GM18870 (cell line): ENCODE measurements around the gene ADCY2.

Experiments used
- ATAC-seq: cut with Tn5 transposase; IDR thresholded peaks from one replicate; pipeline ENCODE4 v1.9.1; 2021; ENCODE audit warnings: moderate library complexity; ENCODE audit not compliant: unreplicated experiment

ADCY2 gene

DNA sequence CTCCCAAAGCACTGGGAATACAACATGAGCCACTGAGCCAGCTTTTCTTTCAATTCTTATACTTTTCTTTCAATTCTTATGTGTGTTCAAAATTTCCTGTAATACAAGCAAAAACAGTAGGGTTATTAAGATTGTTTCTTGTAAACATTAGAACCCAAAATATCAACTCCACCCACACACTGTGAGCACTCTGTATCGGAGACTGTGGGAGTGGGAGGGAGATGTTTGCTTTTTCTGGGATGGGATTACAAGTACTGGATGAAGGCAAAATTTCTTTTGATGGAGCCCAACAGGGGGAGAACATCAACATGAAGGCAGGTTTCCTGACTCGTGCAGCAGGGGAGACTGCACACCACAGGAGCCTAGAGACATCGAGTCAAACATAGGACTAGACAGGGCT, 459.7 kb downstream of the ADCY2 start:
- ATAC-seq: no peak

DNA sequence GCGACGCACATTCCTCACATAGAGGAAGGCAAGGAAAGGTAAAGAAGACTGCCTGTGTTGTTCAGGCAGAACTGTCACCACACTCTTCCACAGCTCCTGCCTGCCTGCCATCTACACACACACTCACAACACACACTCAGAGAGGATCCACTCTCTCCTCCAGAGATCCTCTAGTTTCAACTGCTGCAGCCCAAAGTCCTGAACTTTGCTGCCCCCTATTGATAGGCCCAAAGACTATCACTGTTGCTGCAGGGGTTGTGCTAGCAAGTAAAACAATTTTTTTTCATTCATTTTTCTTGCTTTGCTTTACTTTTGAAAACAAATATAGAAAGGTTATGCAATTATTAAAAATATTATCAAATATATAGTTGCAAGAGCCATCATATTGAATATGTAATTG, 460.9 kb downstream of the ADCY2 start:
- ATAC-seq: no peak

DNA sequence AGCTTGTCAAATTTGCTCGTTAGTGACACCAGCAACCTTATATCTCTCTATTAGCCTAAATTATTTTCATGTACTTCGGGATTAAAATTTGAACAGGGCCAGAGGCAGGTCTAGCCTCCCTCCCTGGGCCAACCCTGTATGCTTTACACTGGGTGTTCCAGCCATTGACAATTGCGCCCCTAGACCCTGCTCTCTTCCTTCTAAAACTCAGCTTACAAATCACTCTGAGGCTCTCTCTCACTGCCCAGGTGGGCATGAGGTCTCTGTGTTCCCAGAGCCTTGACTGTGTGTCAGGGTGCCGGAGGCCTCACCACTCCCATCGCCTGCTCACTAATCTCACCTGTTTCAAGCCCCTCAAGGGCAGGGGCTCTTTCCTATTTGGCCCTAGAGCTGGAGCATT, 461.4 kb downstream of the ADCY2 start:
- no peak for ATAC-seq

DNA sequence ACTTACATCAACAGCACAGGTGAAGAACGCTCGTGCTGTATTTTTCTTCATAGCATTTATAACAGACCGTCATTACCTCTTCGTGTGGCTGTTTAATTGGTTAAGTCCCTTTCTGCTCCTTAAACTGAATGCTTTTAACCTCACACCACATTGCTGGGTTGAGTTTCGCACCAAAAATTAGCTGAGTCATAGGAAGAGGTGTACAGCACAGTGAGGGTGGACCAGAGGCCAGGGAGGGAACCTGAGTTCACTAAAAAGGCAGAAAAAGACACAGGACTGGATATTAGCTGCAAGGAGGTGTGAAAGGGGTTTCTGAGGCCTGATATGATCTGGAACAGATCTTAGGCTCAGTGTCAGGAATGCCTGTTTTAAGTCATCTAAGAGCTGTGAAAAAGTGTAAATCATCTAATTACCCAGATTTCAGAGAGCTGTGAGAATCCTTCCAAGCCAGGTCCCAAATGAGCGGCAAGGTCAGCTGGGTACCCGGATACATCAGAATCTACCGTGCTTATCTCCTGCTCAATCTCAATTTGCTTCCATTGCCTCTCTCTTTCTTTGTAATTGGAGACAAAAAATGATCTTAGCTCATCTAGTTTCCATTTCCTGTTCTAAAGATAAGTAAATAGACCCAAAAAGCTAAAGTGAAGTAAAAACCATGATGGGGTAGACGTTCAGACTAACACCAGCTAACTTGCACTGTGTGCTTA, 462.1 kb downstream of the ADCY2 start:
- no peak for ATAC-seq

DNA sequence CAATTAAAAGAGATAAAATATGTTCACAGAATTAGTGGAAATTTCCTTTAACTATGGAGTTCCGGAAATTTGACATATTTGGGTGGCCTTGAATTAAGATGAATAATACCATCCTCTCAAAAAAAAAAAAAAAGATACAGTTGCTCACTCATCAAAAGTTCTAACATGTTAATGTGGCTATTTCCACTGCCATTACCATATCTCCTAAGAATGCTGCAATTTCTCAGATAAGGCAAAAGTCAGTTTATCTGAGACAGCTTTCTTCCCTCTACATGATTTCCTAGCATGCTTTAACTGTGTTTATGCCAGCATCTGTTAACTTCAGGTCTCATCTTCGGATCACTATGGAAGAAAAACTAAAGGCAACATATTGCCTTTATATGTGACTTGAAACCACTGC, 470.3 kb downstream of the ADCY2 start:
- no peak for ATAC-seq

DNA sequence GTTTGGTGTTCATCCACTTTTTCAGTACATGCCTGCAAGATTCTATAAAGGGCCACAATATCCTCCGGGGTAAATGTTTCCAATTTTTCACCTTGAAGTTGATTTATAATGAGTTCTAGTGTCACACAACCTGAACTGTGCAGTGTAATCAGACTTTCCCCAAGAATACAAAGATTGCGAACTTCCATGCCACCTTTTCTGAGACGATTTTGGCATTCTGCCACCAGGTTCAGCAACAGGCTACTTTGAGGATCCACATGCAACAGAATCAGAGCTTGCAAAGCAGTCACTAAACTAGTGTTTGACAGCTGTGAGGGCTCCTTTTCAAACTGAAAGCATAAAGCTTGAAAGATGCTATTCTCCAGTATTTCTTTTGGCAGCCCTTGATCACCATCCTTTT, 471.3 kb downstream of the ADCY2 start:
- no peak for ATAC-seq

DNA sequence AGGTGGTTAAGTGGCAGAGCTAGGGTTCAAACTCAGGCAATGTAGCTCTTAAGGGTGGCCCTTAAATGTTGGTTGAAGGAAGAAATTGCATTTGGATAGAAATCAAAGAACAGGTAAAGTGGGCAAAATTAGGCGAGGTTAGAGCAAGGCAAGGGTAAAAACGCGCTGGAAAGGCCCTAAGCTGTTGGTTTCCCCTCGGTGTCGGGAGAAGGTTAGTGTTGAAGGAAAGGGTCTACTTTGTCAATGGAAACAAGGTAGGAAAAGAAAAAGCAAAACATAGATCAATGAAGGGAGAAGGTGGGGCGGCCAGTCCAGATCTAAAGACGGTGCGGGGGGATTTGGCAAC, 472.5 kb downstream of the ADCY2 start:
- ATAC-seq: no peak

DNA sequence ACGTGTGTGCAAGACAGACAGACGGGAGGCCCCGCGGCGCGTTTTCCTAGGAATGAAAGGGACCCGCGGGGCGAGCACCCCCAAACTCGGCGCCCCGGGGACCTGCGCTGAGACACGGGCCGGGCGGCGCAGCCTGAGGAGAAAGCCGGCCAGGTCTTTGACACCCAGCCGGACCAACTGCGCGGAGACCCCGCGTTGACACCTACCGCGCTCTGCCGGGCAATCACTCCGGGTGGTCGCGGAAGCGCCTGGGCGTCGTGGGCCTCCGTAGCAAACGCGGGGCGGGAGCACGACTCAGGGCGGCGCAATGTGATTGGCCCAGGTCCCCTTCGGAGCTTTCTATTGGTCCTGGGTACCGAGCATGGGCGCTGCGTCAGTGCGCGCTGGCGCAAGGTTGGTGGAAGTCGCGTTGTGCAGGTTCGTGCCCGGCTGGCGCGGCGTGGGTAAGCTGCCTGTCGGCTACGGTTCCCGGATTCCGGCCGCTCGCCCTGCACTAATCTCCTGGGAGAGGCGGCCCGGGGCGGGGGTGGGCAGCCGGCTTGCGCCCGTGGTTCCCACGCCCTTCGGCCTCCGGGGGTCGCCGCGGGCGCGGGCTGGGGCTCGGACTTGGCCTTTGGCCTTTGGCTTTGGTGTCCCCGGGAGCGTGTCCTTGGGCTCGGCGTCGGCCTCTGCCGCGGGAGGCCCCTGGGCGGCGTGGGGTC, 473.0 kb downstream of the ADCY2 start, which contains the start of the genes FASTKD3 and MTRR:
Gene FASTKD3, minus strand, starts transcription at position 259 of the 701 bp plus-strand sequence. CDS start 948 bp downstream, outside the sequence.
Gene MTRR, plus strand, starts transcription at position 376 of the 701 bp plus-strand sequence. CDS start 1,647 bp downstream, outside the sequence.
- ATAC-seq: peak; percentile 94

DNA sequence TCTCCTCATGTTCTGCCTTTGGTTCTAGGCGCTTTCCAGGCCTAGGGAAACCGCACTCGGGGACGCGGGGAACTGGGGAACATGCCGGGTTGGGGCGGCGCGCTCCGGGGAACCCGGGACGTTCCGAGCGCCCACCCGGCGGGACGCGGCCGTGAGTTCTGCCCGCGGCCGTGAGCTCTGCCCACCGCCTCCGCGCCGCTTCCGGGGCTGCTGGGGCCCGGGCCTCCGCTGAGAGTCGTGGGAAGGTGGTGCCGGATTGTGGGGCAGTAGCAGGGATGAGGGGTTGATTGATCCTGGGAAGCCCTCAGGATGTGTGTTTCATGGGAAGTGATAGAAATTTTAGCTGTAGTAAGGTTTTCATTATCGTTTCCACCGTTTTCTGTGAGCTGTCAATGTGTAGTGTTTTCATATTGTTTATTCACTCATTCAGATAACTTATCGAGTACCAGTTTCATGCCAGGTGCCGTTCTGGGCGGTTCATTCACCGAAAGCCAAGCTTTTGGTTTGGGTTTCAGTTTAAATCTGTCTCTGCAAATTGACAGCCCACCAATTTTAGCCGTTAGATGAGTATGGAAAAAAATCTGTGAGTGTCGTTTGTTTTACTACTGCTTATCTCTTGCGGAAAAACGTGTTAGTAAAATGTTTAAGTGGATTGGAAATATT, 473.7 kb downstream of the ADCY2 start:
- peak; percentile 31 for ATAC-seq

DNA sequence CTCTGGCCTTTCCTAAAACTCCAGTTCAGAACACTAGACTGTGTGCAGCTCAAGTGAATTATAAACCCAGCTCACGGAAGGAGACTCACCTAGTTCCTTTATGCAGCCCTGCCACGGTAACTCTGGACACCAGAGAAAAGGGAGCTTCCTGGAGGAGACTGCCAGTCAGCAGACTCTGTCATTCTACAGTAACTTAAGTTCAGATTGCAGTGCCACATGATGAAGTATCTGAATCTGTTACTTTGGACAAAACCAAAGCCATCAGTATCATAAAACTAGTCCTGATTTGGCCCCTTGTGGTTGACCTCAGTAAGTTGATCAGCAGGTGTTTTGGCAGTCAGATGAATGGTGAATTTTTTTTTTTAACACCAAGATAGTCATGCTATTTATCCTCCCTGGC, 475.7 kb downstream of the ADCY2 start:
- peak; percentile 36 for ATAC-seq

DNA sequence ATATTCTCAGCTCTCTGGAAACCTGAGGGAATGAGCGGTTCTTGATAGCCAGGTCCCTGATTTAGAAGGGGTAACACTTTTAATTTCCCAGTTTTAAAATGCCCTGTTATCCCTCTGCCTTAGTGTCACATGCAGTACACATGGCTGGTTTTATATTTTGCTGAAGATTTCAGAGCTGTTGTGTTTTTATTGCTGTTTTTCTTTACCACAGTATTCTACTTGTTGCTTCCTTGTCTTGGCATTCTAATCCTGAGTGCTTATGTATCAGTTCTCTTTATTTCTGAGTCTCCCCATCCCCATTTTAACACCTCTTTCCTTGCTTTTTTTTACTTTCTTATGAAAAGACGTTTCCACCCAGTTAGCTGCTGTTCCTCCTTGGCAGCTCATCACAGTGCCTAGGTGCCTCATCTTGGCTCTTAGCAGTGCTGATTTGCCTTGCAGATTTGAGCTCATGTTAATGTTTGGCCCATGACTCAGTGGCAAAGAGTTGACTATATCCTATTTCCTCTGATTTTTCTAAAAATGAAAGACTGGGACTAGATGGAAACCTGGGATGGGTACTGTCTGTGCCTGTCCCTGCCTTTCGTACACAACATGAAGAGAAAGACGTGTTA, 476.7 kb downstream of the ADCY2 start:
- no peak for ATAC-seq

DNA sequence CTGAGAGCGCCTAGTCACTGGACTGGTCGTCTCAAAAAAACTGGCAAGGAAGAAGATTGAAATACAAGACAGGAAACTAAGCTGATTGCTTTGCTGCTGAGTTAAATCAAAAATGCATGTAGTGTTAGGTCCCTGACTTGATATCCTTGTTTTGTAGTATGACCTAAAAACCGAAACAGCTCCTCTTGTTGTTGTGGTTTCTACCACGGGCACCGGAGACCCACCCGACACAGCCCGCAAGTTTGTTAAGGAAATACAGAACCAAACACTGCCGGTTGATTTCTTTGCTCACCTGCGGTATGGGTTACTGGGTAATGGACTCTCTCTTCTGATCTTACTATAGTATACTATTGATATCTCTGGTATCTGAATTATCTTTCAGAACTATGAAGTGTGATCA, 477.3 kb downstream of the ADCY2 start:
- no peak for ATAC-seq

DNA sequence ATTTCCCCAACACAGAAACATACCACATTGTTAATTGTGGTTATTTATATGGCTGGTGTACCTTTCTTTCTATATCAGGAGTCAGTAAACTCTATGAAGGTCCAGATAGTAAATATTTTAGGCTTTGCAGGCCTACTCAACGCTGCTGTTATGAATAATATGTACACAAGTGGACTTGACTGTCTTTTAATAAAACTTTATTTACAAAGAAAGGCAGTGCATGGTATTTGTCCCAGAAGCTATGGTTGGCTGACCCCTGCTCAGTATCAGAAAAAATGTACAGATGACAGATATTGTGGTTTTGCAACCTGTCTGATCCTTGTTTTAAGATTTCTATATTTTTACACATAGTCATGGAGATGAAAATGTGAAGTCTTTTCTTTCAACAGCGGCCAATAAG, 478.7 kb downstream of the ADCY2 start:
- ATAC-seq: no peak

DNA sequence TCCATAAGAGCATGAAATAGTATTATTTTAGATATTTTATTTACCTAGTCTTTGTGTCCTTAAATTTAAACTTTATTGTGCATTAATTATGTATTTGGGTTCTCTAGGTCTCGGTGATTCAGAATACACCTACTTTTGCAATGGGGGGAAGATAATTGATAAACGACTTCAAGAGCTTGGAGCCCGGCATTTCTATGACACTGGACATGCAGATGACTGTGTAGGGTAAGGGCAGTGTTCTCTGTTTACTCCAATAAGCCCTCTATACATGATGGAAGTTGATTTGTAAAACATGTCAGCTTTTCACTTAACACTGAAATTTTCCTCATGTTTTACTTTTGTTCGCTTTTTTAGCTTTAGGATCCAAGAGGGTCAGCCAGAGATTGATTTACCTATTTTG, 479.2 kb downstream of the ADCY2 start:
- no peak for ATAC-seq

DNA sequence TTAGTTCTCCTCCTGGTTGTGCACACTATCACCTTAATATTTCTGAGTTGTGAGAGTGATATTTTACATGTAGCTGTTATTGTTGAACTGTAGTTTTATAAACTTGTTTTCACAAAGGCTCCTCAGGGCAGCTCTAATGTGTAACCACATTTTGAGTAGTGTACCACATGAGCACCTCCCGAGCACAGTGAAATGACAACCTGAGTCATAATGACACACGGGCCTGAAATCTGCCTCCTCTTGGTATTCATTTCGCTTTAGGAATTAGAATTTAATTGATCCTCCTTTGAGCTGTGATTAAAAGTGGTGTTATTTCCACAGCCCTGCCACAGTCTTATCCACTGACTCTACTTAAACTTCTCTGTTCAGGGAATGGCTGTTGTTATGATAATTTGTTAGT, 480.9 kb downstream of the ADCY2 start:
- peak; percentile 31 for ATAC-seq

DNA sequence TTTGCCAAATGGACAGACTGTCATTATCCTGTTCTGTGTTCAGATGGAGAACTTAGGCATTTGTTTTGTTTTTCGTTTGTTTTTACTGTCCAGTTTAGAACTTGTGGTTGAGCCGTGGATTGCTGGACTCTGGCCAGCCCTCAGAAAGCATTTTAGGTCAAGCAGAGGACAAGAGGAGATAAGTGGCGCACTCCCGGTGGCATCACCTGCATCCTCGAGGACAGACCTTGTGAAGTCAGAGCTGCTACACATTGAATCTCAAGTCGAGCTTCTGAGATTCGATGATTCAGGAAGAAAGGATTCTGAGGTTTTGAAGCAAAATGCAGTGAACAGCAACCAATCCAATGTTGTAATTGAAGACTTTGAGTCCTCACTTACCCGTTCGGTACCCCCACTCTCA, 481.9 kb downstream of the ADCY2 start:
- no peak for ATAC-seq

DNA sequence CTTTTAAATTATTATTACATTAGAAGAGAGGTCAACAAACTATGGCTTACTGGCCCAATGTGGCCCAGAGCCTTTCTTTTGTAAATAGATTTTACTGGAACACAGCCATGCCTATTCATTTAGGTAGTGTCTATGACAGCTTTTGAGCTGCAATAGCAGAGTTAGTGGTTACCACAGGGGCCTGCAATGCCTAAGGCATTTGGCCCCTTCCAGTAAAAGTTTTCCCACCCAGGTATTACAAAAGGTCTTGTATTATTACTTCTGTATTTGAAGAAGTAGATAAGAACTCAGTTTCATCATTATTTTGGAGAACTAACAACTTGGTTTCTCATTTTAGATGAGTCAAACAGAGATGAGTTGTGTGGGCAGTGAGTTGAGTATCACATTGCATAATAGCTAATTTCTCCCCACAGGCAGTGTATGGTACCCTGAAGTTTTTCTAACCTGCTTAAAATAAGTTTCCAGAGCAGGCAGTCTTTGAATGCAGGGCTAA, 482.5 kb downstream of the ADCY2 start:
- ATAC-seq: peak; percentile 99
